GM12878 (cell line): ENCODE measurements around the gene CCR5AS.

ENCODE experiments used
- ATAC-seq: fragments of 200-7000 bp; cut with Tn5 transposase; 3 replicates; pipeline ENCODE4 v1.9.1; 2020; ENCODE audit warnings: mild to moderate bottlenecking, moderate library complexity
- BruUV-seq: library from RNA; stranded (reverse); fragments of 400-500 nt; replicated peaks from 2 replicates; lab custom pipeline; 2021; lab: Mats Ljungman, UMichigan
- CTCF ChIA-PET: fragments of 300-600 bp; sonication (Branson Sonifier 250); formaldehyde crosslinking; extraction: SDS; loops from one replicate; lab custom pipeline; 2021; ENCODE audit warnings: inconsistent platforms; lab: Yijun Ruan, JAX
- POLR2A ChIA-PET: fragments of 350-600 bp; formaldehyde crosslinking; extraction: SDS; loops from one replicate; lab custom pipeline; 2021; ENCODE audit warnings: inconsistent platforms; lab: Charles Lee
- RAD21 ChIA-PET: fragments of 300-600 bp; sonication (Branson Sonifier 250); formaldehyde crosslinking; loops from one replicate; lab custom pipeline; 2023; ENCODE audit warnings: antibody characterized with exemption; ENCODE audit not compliant: unreplicated experiment; lab: Charles Lee
- SMC1A ChIA-PET: fragments of 300-600 bp; sonication (Branson Sonifier 250); formaldehyde crosslinking; loops from one replicate; lab custom pipeline; 2023; ENCODE audit not compliant: unreplicated experiment, uncharacterized antibody; lab: Charles Lee
- DNase-seq: peaks from one replicate; pipeline ENCODE4 v3.0.0-alpha.2; 2011; ENCODE audit warnings: low read depth, low spot score
- FAIRE-seq: peaks from 3 replicates; lab custom pipeline; 2011; peaks lifted over from hg19 to GRCh38; lab: Jason Lieb, UNC
- H2AFZ ChIP-seq: 2 replicates; pipeline ENCODE4 v1.6.0; 2011; ENCODE audit warnings: low read depth, low read length, control low read depth; ENCODE audit not compliant: control insufficient read depth
- H3K27ac ChIP-seq: 2 replicates; pipeline ENCODE4 v1.5.1; 2011; ENCODE audit warnings: control low read depth; ENCODE audit not compliant: control insufficient read depth, insufficient read depth
- H3K27me3 ChIP-seq, 2 experiments: replicated peaks in 1 of 2; 2 replicates each; pipeline versions ENCODE4 v1.6.0 to v1.6.1; 2011; ENCODE audit warnings: low read length in 1 of 2; ENCODE audit not compliant: control insufficient read depth in 2 of 2, insufficient read depth in 2 of 2
- H3K36me3 ChIP-seq, 2 experiments: 2 replicates each; pipeline ENCODE4 v1.5.1; 2011; ENCODE audit warnings: low read length in 1 of 2; ENCODE audit not compliant: control insufficient read depth in 2 of 2, insufficient read depth in 2 of 2
- H3K4me1 ChIP-seq: 2 replicates; pipeline ENCODE4 v1.6.1; 2011; ENCODE audit warnings: mild to moderate bottlenecking, low read length, moderate library complexity, mixed read lengths; ENCODE audit not compliant: control insufficient read depth, insufficient read depth
- H3K4me2 ChIP-seq: 2 replicates; pipeline ENCODE4 v1.6.0; 2011; ENCODE audit warnings: control low read depth; ENCODE audit not compliant: control insufficient read depth, insufficient read depth
- H3K4me3 ChIP-seq: fragments of 200-600 bp; sonication (generic); 2 replicates; pipeline ENCODE4 v1.5.1; 2016
- H3K79me2 ChIP-seq: 2 replicates; pipeline ENCODE4 v1.6.0; 2011; ENCODE audit warnings: low read length; ENCODE audit not compliant: control insufficient read depth, insufficient read depth
- H3K9ac ChIP-seq: 2 replicates; pipeline ENCODE4 v1.8.0; 2011; ENCODE audit warnings: low read length, control low read depth, mixed read lengths; ENCODE audit not compliant: control insufficient read depth, insufficient read depth
- H3K9me3 ChIP-seq: replicated peaks from 3 replicates; pipeline ENCODE4 v1.5.1; 2011; ENCODE audit warnings: mild to moderate bottlenecking, low read length; ENCODE audit not compliant: control insufficient read depth, insufficient read depth
- H4K20me1 ChIP-seq: 2 replicates; pipeline ENCODE4 v1.6.0; 2011; ENCODE audit not compliant: control insufficient read depth, insufficient read depth
- BCL3 ChIP-seq: IDR thresholded peaks from 2 replicates; pipeline ENCODE4 v1.6.1; 2011; ENCODE audit warnings: borderline replicate concordance, low read depth, mild to moderate bottlenecking, moderate library complexity, low read length; ENCODE audit not compliant: insufficient read depth, poor library complexity, severe bottlenecking
- CEBPZ ChIP-seq: fragments of 150-350 bp; IDR thresholded peaks from 2 replicates; pipeline ENCODE4 v1.6.1; 2016; ENCODE audit warnings: low read depth, low read length
- CHD4 ChIP-seq: fragments of 200-600 bp; sonication (generic); IDR thresholded peaks from 2 replicates; pipeline ENCODE4 v1.6.1; 2016; ENCODE audit warnings: mild to moderate bottlenecking
- IKZF2 ChIP-seq, 2 experiments: fragments of 450-650 bp; IDR thresholded peaks; 2 replicates each; pipeline ENCODE4 v1.6.1; 2017; ENCODE audit warnings: mild to moderate bottlenecking in 2 of 2, moderate library complexity in 2 of 2
- IRF4 ChIP-seq: IDR thresholded peaks from 2 replicates; pipeline ENCODE4 v1.6.1; 2011; ENCODE audit warnings: low read depth, low read length
- REST ChIP-seq: IDR thresholded peaks from 2 replicates; pipeline ENCODE4 v1.6.1; 2012; ENCODE audit warnings: mild to moderate bottlenecking, low read depth, low read length
- STAT3 ChIP-seq: IDR thresholded peaks from 2 replicates; pipeline ENCODE4 v1.6.1; 2011; ENCODE audit warnings: low read depth, low read length, improper control_type of control experiment
- WGBS: methylation state at CpG from one replicate; pipeline ENCODE4 v1.1.6; 2016; ENCODE audit warnings: low lambda C conversion rate; ENCODE audit not compliant: insufficient replicate concordance, insufficient coverage; ENCODE audit errors: missing lambda C conversion rate; 5-methylcytosine and 5-hydroxymethylcytosine counted together
- in situ Hi-C: fragments of 300-500 bp; cut with MboI; formaldehyde crosslinking; loops from 9 replicates; pipeline ENCODE4 v1.14.3; 2018; ENCODE audit warnings: mixed read lengths
- intact Hi-C: fragments of 100-400 bp; cut with micrococcal nuclease; formaldehyde crosslinking; loops from one replicate; pipeline ENCODE4 v1.14.2; 2022; ENCODE audit not compliant: unreplicated experiment
- TF ChIP-seq, protein P1 (sequence below): fragments of 450-650 bp; IDR thresholded peaks from 2 replicates; pipeline ENCODE4 v1.6.1; 2017; ENCODE audit warnings: low read depth, mild to moderate bottlenecking, moderate library complexity

Gene CCR5AS

DNA sequence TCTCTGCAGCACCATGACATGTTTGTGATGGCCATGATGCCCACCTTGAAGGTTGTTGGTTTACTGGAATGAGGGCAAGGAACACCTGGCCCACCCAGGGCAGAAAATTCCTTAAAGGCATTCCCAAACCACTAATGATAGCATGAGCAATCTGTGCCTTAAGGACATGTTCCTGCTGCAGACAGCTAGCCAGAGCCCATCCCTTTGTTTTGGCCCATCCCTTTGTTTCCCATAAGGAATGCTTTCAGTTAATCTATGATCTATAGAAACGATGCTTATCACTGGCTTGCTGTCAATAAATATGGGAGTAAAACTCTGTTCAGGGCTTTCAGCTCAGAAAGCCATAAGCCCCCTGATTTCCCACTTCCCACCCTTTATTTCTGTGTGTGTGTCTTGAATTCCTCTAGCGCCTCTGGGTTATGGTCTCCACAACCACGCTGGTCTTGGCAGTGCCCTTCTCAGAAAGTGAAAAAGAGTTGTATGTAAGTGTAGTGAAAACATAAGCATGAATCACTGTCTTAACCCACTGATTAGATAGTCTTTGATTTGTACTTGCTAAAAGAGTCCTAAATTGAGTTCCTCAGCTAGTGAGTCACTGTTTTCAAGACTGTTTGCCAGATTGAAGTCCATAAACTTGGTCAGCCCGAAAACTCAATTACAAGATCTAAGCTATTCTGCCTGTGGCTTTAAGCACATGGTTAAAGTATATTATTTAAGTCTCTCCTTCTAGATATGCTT is 72.0 kb downstream of the CCR5AS start:
- POLR2A ChIA-PET: interaction anchor here (1.0 kb wide), 1 partner anchor 13 kb away, joined by 4 read pairs; no protein-coding TSS in a partner anchor
- TF ChIP-seq REST: no peak
- no peak for TF ChIP-seq IRF4
- no peak for TF ChIP-seq STAT3
- TF ChIP-seq BCL3: no peak
- TF ChIP-seq CHD4: no peak
- no peak for TF ChIP-seq CEBPZ
- TF ChIP-seq, protein P1, sequence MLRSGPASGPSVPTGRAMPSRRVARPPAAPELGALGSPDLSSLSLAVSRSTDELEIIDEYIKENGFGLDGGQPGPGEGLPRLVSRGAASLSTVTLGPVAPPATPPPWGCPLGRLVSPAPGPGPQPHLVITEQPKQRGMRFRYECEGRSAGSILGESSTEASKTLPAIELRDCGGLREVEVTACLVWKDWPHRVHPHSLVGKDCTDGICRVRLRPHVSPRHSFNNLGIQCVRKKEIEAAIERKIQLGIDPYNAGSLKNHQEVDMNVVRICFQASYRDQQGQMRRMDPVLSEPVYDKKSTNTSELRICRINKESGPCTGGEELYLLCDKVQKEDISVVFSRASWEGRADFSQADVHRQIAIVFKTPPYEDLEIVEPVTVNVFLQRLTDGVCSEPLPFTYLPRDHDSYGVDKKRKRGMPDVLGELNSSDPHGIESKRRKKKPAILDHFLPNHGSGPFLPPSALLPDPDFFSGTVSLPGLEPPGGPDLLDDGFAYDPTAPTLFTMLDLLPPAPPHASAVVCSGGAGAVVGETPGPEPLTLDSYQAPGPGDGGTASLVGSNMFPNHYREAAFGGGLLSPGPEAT: no peak
- no peak for TF ChIP-seq IKZF2 (IDR thresholded peaks at IDR 0.05)

More for the DNA sequence above, 72.0 kb downstream of the CCR5AS start:
- DNase-seq (no peak), ATAC-seq (no peak), FAIRE-seq (no peak)
- Histone ChIP-seq H3K4me1 (no peaks in the 10 kb centered on the region), H3K9ac (no peak overlapping the region), H3K79me2 (no peaks in the 10 kb centered on the region), H3K4me2 (no peak overlapping the region), H3K36me3 (no peaks in the 10 kb centered on the region), H3K9me3 (peaks cover 15% of the 10 kb centered on the region), H3K27me3 (no peaks in the 10 kb centered on the region), H3K4me3 (no peak overlapping the region), H2AFZ (no peak overlapping the region), H3K27ac (no peak overlapping the region), H4K20me1 (no peaks in the 10 kb centered on the region)
- in situ Hi-C loops (no loop called here), intact Hi-C loops (no loop called here)
- ChIA-PET SMC1A (interaction anchor here (0.8 to 1.4 kb wide), 3 partner anchors 13 to 34 kb away, joined by 3 to 4 read pairs (median 3); no protein-coding TSS in a partner anchor), CTCF (interaction anchor here (1.0 to 4.3 kb wide), 4 partner anchors 12 to 50 kb away, joined by 3 to 11 read pairs (median 4); no protein-coding TSS in a partner anchor), RAD21 (no interaction called here)
- BruUV-seq: no TSS peak
- WGBS: 47% methylated on average over 4 of the region's 4 CpGs
